GM12878 (cell line): Measurements from ENCODE around the gene TLCD5. TPM values are rescaled to one million over a fixed set of nuclear protein-coding genes. Genes with fewer than 3 reads are reported as not detected.

Source experiments
- ATF7 ChIP-seq: fragments of 450-650 bp; IDR thresholded peaks from 2 replicates; pipeline ENCODE4 v1.6.1; 2016; ENCODE audit warnings: low read depth, mild to moderate bottlenecking
- BACH1 ChIP-seq: fragments of 450-650 bp; IDR thresholded peaks from 2 replicates; pipeline ENCODE4 v1.6.1; 2017; ENCODE audit warnings: mild to moderate bottlenecking, borderline replicate concordance
- BHLHE40 ChIP-seq, 2 experiments: fragments of 450-650 bp in 1 of 2; IDR thresholded peaks; 2 replicates each; pipeline ENCODE4 v1.6.1; 2011 to 2017; ENCODE audit warnings: low read depth in 2 of 2, borderline replicate concordance in 1 of 2, improper control_type of control experiment in 1 of 2, low read length in 1 of 2, mild to moderate bottlenecking in 1 of 2
- E2F4 ChIP-seq: IDR thresholded peaks from 2 replicates; pipeline ENCODE4 v1.6.1; 2012; ENCODE audit warnings: low read depth, low read length, improper control_type of control experiment
- E4F1 ChIP-seq: fragments of 450-650 bp; IDR thresholded peaks from 2 replicates; pipeline ENCODE4 v1.6.1; 2018; ENCODE audit warnings: borderline replicate concordance, mild to moderate bottlenecking; ENCODE audit not compliant: partially characterized antibody
- GATAD2B ChIP-seq: fragments of 450-650 bp; conservative IDR thresholded peaks from 2 replicates; pipeline ENCODE4 v1.6.1; 2017; ENCODE audit warnings: low read depth, mild to moderate bottlenecking, moderate library complexity
- HCFC1 ChIP-seq: fragments of 150-350 bp; IDR thresholded peaks from 2 replicates; pipeline ENCODE4 v1.6.1; 2014; ENCODE audit warnings: low read length
- IKZF1 ChIP-seq: fragments of 450-650 bp; conservative IDR thresholded peaks from 2 replicates; pipeline ENCODE4 v1.6.1; 2017; ENCODE audit warnings: antibody characterized with exemption, mild to moderate bottlenecking
- IRF5 ChIP-seq: fragments of 450-650 bp; IDR thresholded peaks from 2 replicates; pipeline ENCODE4 v1.6.1; 2017; ENCODE audit warnings: borderline replicate concordance
- MTA2 ChIP-seq: fragments of 450-650 bp; IDR thresholded peaks from 2 replicates; pipeline ENCODE4 v1.6.1; 2016; ENCODE audit warnings: low read depth, mild to moderate bottlenecking, moderate library complexity
- POLR2A ChIP-seq: IDR thresholded peaks from 2 replicates; pipeline ENCODE4 v1.6.1; 2011; ENCODE audit warnings: low read depth, mild to moderate bottlenecking, low read length
- RFX5 ChIP-seq: IDR thresholded peaks from 2 replicates; pipeline ENCODE4 v1.6.1; 2011; ENCODE audit warnings: low read depth, low read length, improper control_type of control experiment
- SKIL ChIP-seq: fragments of 450-650 bp; IDR thresholded peaks from 2 replicates; pipeline ENCODE4 v1.6.1; 2017; ENCODE audit warnings: mild to moderate bottlenecking, low read depth, inconsistent platforms; ENCODE audit not compliant: poor library complexity, severe bottlenecking
- SMC3 ChIP-seq: IDR thresholded peaks from 2 replicates; pipeline ENCODE4 v1.6.1; 2011; ENCODE audit warnings: low read length, improper control_type of control experiment, borderline replicate concordance
- STAT3 ChIP-seq: IDR thresholded peaks from 2 replicates; pipeline ENCODE4 v1.6.1; 2011; ENCODE audit warnings: low read depth, low read length, improper control_type of control experiment
- YY1 ChIP-seq: IDR thresholded peaks from 2 replicates; pipeline ENCODE4 v1.6.1; 2011; ENCODE audit warnings: low read depth, mild to moderate bottlenecking, low read length
- ZBED1 ChIP-seq: IDR thresholded peaks from 2 replicates; pipeline ENCODE4 v1.6.1; 2016; ENCODE audit warnings: borderline replicate concordance
- ZBTB4 ChIP-seq: fragments of 450-650 bp; formaldehyde crosslinking; IDR thresholded peaks from 2 replicates; pipeline ENCODE4 v1.4.0; 2022; ENCODE audit warnings: mild to moderate bottlenecking, moderate library complexity
- ZSCAN29 ChIP-seq: fragments of 450-650 bp; IDR thresholded peaks from 2 replicates; pipeline ENCODE4 v1.6.1; 2017; ENCODE audit warnings: mild to moderate bottlenecking, moderate library complexity
- polyA plus RNA-seq, 11 experiments: library from polyadenylated mRNA; depleted of rRNA in 4 of 11; unstranded in 6 of 11; stranded (reverse) in 5 of 11; fragments of >200 nt; fragmentation: Nextera tagmentation in 4 of 11; fragmentation: Illumina TruSeq in 1 of 11; extraction: Ambion mirVana in 4 of 11; extraction: Trizol in 1 of 11; gene quantifications; 1 replicate in 1 of 11; 2 replicates in 10 of 11; pipeline versions ENCODE4 v1.2.1 to v1.2.3, GENCODE V29; 2011 to 2016; ENCODE audit warnings: inconsistent platforms in 2 of 11, missing spikeins in 2 of 11, low read depth in 1 of 11
- total RNA-seq, 4 experiments: library from RNA; depleted of rRNA in 3 of 4; stranded (reverse); fragments of >200 nt in 3 of 4; fragmentation: Illumina TruSeq in 1 of 4; extraction: Trizol in 1 of 4; gene quantifications; 2 replicates each; pipeline versions ENCODE4 v1.2.1 to v1.2.3, GENCODE V29; 2013 to 2021

Gene TLCD5
- total and polyA plus RNA-seq, 10 of the 15 experiments (the other 5 are each of a cell fraction or from before 2014, with no cell fraction given): 2.4 to 13.3 (median 3.2) TPM

- TF ChIP-seq HCFC1: peak; percentile 33; the same call in 1 of the 2 replicates
- no peak for TF ChIP-seq STAT3
- TF ChIP-seq ZBTB4 (CRISPR knock-in tag): no peak
- no peak for TF ChIP-seq IRF5
- no peak for TF ChIP-seq SMC3
- peak in 1 of 2 experiments; percentile 43; a peak in 1 of 4 replicates for TF ChIP-seq BHLHE40 (IDR thresholded peaks at IDR 0.05; ENCODE audit: borderline replicate concordance in 1 of 2, low read depth in 2 of 2, low read length in 1 of 2)
- no peak for TF ChIP-seq ZSCAN29
- TF ChIP-seq RFX5: peak; percentile 36; the same call in 1 of the 2 replicates
- peak; percentile 95 for TF ChIP-seq GATAD2B
- no peak for TF ChIP-seq ZBED1
- TF ChIP-seq ATF7: no peak
- TF ChIP-seq E2F4: no peak
- no peak for TF ChIP-seq SKIL
- TF ChIP-seq BACH1: peak; percentile 58; the same call in 1 of the 2 replicates
- no peak for TF ChIP-seq POLR2A
- peak; percentile 44; the same call in 1 of the 2 replicates for TF ChIP-seq YY1
- no peak for TF ChIP-seq E4F1
- TF ChIP-seq MTA2: no peak
- TF ChIP-seq IKZF1: peak; percentile 93
Observed at GRCh38 chr11:120324932-120325810, at the start of gene TLCD5 (continued).
